Stimulated activated CD8-positive, alpha-beta memory T cell treated with anti-CD3 and anti-CD28 coated beads, Interleukin-12 subunit alpha, Interleukin-12 subunit beta, amount 100 ng/mL, for 24 hours (primary cell): ENCODE measurements around the gene ITGB7.

ENCODE experiments used
- DNase-seq: peaks from one replicate; pipeline ENCODE4 v3.0.0-alpha.2; 2020; ENCODE audit errors: extremely low read depth

ITGB7 gene

GRCh38 chr12:53147653-53148052 lies 59.4 kb downstream of the ITGB7 start:
- no peak for DNase-seq

GRCh38 chr12:53147181-53147580 lies 59.9 kb downstream of the ITGB7 start:
- no peak for DNase-seq

- no peak for DNase-seq
These were observed 61.4 kb downstream of the ITGB7 start for GRCh38 chr12:53145383-53146260.

- DNase-seq = no peak
These were observed 63.7 kb downstream of the ITGB7 start for GRCh38 chr12:53143355-53143754.
